Measurements from ENCODE around the gene AMOT.
"Not testable (repeated sequence)": the region's sequence is repeated elsewhere in the genome, so short reads cannot be mapped to it uniquely, and the experiment has no call there.

AMOT gene

DNA sequence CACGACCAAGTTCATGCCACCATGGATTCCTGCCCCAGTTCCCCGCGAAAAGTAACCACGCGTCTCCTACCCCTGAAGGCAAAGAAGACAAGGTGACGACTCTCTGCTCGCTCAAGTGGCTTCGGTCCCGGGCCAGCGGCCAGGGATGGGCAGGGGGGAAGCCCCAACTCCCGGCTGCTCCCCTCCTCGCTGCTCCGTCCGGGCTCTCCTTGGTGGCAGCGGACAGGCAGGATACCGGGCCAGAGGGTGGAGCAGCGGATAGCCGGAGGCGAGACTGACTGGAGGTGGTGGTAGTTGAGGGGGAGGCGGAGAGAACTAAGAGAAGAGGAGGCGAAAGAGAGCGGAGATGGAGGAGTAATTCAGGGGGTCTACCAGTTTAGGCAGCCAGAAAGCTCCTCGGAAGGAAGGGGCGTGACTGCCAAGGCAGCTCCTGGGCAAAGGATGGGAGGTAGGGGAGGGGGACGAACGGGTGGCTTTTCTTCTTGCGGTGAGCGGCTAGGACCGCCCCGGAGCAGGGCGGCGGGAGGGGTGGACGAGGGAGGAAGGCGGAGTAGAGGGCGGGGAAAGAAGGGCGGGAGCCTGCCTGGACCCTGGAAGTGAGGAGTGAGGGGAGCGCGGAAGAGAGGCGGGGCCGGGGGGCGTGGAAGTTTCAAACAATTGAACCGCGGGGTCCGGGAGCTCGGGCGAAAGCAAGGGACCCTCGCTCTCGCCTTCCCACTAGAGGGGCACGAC lies at the start of gene AMOT:
Gene AMOT, minus strand, starts transcription at position 450 of the 732 bp plus-strand sequence. CDS start 17,705 bp downstream, outside the sequence.
- DNase-seq (ENCODE audit: low read depth), result peak; percentile 39

GRCh38 chrX:112889400-112889799 lies 48.8 kb upstream of the AMOT start:
- no peak for DNase-seq (ENCODE audit: low read depth)

- DNase-seq (ENCODE audit: low read depth), result no peak
Observed at GRCh38 chrX:112888916-112889315, 48.3 kb upstream of the AMOT start.

- DNase-seq (ENCODE audit: low read depth), result no peak
Observed at GRCh38 chrX:112877771-112878173, 37.1 kb upstream of the AMOT start.

DNA sequence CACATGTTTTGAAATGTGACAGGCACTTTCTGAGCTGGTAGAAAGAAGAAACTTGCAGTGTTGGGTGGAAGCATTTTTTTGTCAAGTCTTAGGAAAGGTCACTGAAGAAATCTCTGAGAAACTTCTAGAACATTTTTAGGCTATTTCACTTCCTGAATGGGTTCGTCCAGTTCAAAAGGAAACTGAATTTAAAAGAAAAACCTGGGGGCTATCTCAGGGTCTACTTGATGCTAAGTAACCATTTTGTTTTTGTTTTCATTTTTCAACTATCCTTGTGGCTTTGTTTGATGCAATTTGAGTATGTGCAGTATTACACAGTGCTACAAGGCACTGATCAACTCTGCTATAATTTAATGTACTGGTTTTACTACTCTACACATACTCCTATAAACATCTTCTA lies 34.0 kb upstream of the AMOT start:
- DNase-seq (ENCODE audit: low read depth), result no peak

DNA sequence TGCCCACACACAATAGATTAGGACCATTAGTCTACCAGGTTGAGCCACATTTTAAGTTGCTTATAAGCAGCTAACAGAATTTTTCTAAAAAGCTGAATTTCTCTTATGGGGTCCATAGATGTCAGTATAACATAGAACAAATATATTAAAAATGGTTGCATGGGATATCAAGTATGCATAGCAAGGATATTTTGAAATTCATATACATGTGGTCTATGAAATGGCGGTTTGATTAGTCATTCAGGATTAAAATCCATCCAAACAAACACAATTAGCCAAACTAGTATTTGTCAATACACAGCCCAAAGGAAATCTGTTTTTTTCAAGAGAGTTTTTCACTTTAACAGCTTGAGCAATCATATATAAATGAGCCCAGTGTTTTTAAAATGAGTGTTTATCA lies 33.5 kb upstream of the AMOT start:
- DNase-seq (ENCODE audit: low read depth), result no peak

DNA sequence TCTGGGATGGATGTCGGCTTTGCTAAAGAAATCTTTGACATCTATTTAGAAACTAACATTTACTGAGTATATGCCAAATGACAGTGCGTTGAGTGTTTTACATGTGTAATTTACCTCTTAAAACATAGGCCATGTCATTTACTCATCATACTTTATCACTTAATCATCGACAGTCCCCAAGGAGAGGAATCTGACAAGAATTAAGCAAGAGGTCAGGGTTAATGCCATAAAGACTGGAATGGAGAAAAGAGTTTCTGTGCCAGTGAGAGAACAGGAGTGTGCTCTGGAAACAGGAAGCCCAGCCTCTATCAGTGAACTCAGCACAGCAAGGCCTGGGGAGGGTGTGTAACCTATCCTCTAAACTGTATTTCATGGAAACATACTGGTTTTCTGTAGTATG lies 28.0 kb upstream of the AMOT start:
- no peak for DNase-seq (ENCODE audit: low read depth)

- DNase-seq (ENCODE audit: low read depth), result no peak
Observed at GRCh38 chrX:112867570-112867969, 26.9 kb upstream of the AMOT start.

- DNase-seq (ENCODE audit: low read depth), result no peak
Observed at GRCh38 chrX:112866175-112866574, 25.5 kb upstream of the AMOT start.

DNA sequence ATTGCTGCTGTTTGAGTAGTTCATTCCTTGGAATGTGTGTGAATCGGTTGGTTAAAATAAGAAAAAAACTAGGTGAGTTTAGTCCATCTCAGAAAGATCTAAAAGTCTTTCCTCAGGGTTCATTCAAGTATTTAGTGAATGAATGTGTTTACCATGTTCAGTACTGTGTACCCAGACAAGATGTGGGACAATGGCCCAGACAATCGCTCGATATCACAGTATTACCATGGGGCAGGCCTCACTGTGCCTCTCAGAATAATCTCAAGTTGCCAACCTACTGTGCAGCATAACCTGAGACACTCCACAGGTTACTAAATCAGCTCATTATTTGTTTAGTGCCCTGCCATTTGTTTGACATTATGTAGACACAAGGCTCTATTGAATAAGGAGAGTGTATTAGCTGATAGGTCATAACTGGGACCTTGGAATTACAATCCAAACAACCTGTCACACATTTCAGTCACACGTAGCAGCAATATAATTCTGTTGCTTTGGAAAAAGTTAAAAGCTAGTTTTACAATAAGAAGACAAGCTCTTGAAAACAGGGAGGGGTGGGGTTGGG lies 24.9 kb upstream of the AMOT start:
- no peak for DNase-seq (ENCODE audit: low read depth)

- no peak for DNase-seq (ENCODE audit: low read depth)
Observed at GRCh38 chrX:112863850-112864249, 23.2 kb upstream of the AMOT start.

DNA sequence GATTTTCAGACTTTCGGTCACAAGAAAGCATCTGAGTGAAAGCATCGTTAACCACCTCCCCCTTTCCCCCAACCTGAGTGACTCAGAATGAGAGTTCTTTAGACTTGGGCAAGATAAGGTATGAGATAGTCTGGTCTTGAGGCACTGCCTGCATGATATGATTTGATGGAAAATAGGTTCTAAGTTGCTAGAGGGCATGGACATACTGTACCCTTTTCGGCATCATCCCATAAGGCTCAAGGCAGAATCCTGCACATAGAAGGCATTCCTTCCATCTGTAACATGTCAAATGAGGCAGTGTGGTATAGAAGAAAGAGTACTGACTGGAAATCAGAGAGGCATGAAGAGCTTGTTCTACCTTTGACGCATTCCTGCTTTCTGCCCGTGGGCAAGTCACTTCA lies 16.8 kb upstream of the AMOT start:
- DNase-seq (ENCODE audit: low read depth), result no peak

DNA sequence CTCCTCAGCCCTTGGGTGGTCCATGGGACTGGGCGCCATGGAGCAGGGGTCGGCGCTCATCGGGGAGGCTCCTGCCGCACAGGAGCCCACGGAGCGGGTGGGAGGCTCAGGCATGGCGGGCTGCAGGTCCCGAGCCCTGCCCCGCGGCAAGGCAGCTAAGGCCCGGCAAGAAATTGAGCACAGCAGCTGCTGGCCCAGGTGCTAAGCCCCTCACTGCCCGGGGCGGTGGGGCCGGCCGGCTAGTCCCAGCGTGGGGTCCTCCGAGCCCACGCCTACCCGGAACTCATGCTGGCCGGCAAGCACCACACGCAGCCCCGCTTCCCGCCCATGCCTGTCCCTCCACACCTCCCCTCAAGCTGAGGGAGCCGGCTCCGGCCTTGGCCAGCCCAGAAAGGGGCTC lies 14.3 kb upstream of the AMOT start:
- not testable (repeated sequence) for DNase-seq (ENCODE audit: low read depth)

DNA sequence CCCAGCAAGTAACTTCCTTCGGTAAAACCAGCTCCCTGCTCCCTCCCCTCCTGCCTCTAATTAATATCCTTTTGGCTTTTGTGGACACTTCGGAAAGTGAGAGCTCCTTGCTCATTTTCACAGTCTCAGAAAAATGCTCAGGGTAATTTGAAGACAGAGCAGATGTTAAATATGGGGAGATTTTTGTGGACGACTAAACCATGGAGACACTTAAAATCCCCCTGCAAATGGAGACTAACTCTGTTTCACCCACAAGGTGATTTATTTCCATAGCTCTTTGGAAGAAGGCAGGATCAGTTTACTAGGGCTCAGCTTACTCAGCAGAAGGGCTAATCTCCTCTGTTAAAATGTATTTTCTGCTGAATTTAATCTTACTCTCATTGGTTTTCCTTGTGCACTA lies 12.2 kb upstream of the AMOT start:
- DNase-seq (ENCODE audit: low read depth), result no peak

GRCh38 chrX:112851806-112852205 lies 11.2 kb upstream of the AMOT start:
- no peak for DNase-seq (ENCODE audit: low read depth)

DNA sequence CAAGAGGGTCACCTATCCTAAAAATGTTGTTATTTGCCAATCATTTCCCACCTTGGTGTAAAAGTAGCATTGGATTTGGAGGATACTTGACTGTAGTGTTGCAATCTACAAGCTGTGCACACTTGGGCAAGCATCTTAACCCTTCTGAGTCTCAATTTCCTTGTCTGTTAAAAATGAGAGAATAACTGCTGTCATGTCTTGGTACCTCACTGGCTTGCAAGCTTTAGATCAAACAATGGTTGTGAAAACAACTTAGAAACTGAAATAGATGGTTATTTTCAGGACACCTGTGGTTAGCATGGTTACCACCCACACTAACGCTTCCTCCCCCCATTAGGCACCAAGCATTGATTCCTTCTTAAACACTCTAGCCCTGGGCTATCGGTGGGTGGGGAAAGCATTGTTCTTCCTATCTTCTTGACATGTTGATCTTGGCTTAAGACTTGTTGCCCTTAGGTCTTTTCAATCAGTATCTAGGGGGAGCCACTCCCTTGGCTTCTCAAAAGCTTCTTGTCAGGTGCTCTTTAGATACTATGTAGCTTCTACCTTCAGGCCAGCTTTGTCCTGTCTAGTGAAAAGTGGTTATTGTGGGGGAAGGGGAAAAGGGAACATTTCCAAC lies 10.6 kb upstream of the AMOT start:
- DNase-seq (ENCODE audit: low read depth), result no peak

- DNase-seq (ENCODE audit: low read depth), result no peak
Observed at GRCh38 chrX:112849016-112849415, 8.4 kb upstream of the AMOT start.

DNA sequence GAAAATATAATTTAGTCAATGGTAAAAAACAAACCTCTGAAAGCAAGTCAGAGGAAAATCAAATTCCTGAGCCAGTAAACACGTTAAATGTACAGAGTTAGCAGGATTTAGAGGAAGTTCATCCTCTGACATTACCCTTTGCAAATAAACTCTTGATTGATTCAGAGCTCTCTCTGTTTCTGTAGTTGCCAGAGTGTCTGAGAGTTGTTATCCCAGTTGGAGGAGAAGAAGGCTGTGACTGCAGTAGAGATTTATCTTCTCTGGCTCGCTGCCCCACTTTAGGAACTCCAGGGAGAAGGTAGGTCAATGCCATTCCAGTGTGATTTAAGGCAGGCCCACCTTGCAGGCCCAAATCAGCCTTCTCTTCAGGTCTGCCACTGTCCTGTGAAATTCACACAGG lies 6.2 kb upstream of the AMOT start:
- DNase-seq (ENCODE audit: low read depth), result no peak

DNA sequence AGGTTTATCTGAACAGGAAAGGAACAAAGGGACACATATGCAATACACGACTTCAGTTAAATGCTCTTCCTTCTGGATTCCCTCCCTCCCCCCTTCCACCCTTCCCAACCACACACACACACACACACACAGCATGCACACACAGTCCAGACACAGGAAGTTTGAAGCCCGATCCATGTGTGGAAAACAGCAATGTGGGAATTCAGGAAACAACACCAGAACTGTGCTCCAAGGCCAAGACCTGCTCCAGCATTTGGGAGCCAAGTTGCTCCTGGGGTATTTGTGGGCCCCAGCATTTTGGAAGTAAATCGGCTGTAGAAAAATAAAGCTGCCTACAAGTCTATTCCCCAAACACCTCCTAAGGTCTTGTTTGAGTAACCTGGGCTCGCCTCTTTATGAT lies 5.6 kb upstream of the AMOT start:
- no peak for DNase-seq (ENCODE audit: low read depth)

- DNase-seq (ENCODE audit: low read depth), result no peak
Observed at GRCh38 chrX:112844250-112844649, 3.6 kb upstream of the AMOT start.

DNA sequence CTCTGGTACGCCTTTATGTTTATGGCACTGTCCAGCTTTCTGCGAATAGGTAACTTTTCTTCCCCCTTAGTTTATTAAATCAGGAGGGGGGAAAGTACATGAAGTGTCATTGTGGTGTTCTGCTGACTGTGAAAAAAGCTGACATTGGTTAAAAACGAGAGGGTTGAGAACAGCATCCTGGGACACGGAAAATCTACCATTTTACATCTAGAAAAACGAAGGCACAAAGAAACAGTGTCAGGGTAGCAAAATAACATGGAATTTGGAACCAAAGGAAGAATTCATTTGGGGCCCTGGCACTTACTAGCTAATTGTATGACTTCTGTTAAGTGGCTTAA lies 1.2 kb upstream of the AMOT start:
- no peak for DNase-seq (ENCODE audit: low read depth)

GRCh38 chrX:112841114-112841819 lies 636 bp upstream of the AMOT start:
- peak; percentile 59 for DNase-seq (ENCODE audit: low read depth)

DNA sequence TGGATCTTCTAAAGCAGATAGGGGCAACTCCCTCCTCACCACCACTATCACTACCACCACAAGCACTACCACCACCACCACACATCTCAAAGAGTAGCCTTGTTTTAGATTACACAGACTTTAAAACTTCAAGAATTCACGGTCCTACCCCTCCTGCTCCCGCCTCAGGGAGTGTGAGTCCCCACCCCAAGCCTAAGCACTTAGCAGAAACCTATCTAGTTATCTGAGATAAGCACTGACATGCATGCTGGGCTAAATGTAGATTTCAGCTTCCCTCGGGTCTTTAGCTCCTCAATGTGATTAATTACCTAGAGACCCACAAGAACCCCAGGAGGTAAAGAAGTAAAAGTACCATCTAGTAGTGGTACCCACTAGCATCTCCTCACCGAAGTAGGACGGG lies 775 bp downstream of the AMOT start:
- DNase-seq (ENCODE audit: low read depth), result no peak
